Measurements from ENCODE around the gene CPNE5.

DNA sequence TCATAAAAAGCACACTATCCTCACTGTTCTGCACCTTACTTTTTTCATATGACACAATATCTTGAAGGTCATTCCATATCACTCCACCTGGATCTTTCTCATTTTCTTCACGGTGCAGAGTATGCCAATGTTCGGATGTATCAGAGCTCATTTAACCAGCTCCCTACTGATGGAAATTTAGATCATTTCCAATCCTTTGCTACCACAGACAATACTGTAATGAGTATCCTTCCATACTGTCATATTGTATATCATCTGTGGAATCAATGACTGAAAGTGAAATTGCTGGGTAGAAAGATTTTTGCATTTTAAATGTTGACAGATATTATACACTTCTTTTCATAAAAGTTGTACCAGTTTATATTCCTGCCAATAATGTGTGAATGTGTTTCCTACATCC lies 143.8 kb downstream of the CPNE5 start:
- TF ChIP-seq RAD51 (IDR thresholded peaks at IDR 0.05; ENCODE audit: borderline replicate concordance, low read depth), result no peak
- no peak for TF ChIP-seq ZNF696 (CRISPR knock-in tag; conservative IDR thresholded peaks at IDR 0.05)
- TF ChIP-seq EP300 (IDR thresholded peaks at IDR 0.05; ENCODE audit: low read length), result no peak
- TF ChIP-seq, protein P1, sequence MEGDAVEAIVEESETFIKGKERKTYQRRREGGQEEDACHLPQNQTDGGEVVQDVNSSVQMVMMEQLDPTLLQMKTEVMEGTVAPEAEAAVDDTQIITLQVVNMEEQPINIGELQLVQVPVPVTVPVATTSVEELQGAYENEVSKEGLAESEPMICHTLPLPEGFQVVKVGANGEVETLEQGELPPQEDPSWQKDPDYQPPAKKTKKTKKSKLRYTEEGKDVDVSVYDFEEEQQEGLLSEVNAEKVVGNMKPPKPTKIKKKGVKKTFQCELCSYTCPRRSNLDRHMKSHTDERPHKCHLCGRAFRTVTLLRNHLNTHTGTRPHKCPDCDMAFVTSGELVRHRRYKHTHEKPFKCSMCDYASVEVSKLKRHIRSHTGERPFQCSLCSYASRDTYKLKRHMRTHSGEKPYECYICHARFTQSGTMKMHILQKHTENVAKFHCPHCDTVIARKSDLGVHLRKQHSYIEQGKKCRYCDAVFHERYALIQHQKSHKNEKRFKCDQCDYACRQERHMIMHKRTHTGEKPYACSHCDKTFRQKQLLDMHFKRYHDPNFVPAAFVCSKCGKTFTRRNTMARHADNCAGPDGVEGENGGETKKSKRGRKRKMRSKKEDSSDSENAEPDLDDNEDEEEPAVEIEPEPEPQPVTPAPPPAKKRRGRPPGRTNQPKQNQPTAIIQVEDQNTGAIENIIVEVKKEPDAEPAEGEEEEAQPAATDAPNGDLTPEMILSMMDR (IDR thresholded peaks at IDR 0.05 in 2 of 3, conservative IDR thresholded peaks at IDR 0.05 in 1 of 3; ENCODE audit: insufficient read depth in 2 of 3, low read depth in 1 of 3, low read length in 3 of 3), result no peak
- TF ChIP-seq ZNF217 (CRISPR knock-in tag; IDR thresholded peaks at IDR 0.05), result no peak
- TF ChIP-seq CBX1 (IDR thresholded peaks at IDR 0.05; ENCODE audit: low read depth), result no peak
- no peak for TF ChIP-seq ZNF143 (CRISPR knock-in tag; IDR thresholded peaks at IDR 0.05)
